Skeletal muscle satellite cell (primary cell): ENCODE results near the gene CYB561D2.

ENCODE experiments used
- H3K27me3 ChIP-seq: 2 replicates; pipeline ENCODE4 v1.7.0; 2013; ENCODE audit warnings: low read length; ENCODE audit not compliant: control insufficient read depth, insufficient read depth
- H3K36me3 ChIP-seq: 2 replicates; pipeline ENCODE4 v1.7.0; 2013; ENCODE audit warnings: mild to moderate bottlenecking, control low read depth, low read length; ENCODE audit not compliant: insufficient read depth
- H3K4me1 ChIP-seq: 2 replicates; pipeline ENCODE4 v1.7.0; 2013; ENCODE audit warnings: low read length; ENCODE audit not compliant: control insufficient read depth, insufficient read depth
- H3K4me2 ChIP-seq: 2 replicates; pipeline ENCODE4 v1.7.0; 2013; ENCODE audit warnings: mild to moderate bottlenecking, low read length
- H3K4me3 ChIP-seq: 2 replicates; pipeline ENCODE4 v1.7.0; 2013; ENCODE audit warnings: low read length
- H3K9ac ChIP-seq: 2 replicates; pipeline ENCODE4 v1.7.0; 2013; ENCODE audit warnings: mild to moderate bottlenecking, low read depth, low read length, moderate library complexity
- H3K9me3 ChIP-seq: replicated peaks from 2 replicates; pipeline ENCODE4 v1.7.0; 2013; ENCODE audit warnings: mild to moderate bottlenecking, control low read depth, low read length

The CYB561D2 gene

DNA sequence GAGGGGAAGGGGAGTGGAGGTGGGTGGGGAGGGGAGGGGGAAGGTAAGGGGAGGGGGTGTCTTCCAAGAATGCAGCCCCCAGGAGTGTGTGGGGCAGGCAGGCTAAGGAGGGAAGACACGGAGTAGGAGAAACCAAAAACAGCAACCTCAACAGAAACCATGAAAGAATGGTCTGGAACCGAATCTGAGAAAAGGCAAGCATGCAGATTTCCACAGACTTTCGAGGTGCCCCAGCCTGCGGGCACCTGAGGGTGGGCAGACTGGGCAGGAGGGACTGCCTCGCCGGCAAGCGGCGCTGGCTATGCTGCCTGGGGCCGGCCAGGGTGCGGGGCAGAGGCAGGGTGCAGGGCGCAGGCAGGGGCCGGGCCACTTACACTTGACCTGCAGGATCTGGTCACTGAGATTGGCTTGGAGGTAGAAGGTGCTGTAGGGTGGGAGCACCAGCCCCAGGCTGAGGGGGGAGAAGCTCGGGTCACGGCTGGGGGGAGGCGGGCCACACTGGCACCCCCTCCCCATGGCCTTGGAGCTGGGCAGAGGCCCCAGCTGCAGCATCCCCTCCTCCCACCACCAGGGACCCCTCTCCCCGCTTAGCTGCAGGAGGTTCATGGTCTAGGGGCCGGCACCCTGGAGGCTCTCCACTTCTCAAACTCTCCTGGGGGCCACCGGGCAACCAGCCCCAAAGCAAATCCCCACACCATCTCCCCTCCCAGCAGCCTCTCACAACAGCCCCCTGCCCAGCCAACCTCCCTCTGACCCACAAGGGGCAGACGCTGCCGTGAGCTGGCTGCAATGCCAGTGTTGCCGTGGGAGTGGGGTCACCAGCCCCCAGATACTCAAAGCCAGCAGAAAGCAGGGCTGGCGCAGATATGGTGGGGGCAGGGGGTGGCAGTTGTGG lies 23.9 kb downstream of the CYB561D2 start:
- H3K4me1 ChIP-seq: no peaks in the 10 kb centered on the region
- H3K9me3 ChIP-seq: no peaks in the 10 kb centered on the region
- H3K27me3 ChIP-seq: peaks cover 17% of the 10 kb centered on the region
- no peak overlapping the region for H3K4me2 ChIP-seq
- no peak overlapping the region for H3K9ac ChIP-seq
- no peaks in the 10 kb centered on the region for H3K36me3 ChIP-seq
- no peak overlapping the region for H3K4me3 ChIP-seq

DNA sequence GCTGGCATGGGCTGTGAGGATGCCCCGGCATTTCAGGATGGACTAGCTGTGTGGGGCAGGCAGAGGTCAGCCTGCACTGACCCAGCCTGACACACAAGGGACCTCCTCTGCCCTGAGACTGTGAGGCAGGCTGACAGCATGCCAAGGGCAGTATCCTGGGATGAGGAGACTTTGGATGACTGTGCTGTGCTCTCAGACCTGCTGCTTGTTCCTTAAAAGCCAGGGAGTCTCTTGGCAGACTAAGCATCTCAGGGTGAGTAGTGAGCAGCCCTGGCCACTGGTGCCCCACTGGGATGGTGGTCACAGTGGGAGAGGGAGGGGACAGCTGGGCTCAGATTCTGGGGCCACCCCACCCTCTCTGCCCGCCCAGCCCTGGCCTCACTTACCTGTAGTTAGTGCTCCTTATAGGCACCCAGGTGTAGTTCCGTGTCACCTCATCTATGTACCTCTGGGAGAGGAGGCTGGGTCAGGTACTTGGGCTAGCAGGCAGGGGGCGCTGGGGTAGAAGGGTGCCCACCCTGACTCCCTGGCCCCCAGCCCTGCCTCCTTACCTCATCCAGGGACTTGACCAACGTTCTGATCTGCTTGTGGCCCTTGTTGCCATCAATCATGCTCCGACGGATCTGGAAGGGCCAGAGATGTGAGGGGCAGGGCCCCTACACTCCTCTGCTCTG lies 24.7 kb downstream of the CYB561D2 start:
- Histone ChIP-seq H3K9ac (no peak overlapping the region), H3K27me3 (peaks cover 17% of the 10 kb centered on the region), H3K4me1 (no peaks in the 10 kb centered on the region), H3K36me3 (no peaks in the 10 kb centered on the region), H3K4me2 (no peak overlapping the region), H3K9me3 (no peaks in the 10 kb centered on the region), H3K4me3 (no peak overlapping the region)

DNA sequence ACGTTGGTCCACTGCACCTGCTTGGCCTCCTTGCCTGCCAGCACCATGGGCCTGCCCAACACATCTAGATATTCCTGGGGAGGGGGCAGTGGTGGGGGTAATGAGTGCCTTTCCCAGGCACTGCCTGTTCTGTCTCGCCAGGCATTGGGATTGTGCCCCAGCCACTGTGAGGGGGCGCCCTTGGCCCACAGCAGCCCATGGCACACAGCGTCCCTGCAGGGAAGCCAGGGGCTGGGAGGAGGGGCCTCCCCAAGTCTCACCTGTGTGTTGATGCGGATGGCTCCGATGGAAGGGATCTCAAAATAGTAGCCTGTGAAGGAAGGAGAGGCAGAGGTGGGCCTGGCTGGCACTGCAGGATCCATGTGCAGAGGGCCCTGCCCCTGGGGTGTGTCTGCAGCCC lies 27.4 kb downstream of the CYB561D2 start:
- Histone ChIP-seq H3K27me3 (peaks cover 9% of the 10 kb centered on the region), H3K9me3 (no peaks in the 10 kb centered on the region), H3K36me3 (no peaks in the 10 kb centered on the region), H3K4me2 (no peak overlapping the region), H3K4me1 (no peaks in the 10 kb centered on the region), H3K4me3 (no peak overlapping the region), H3K9ac (no peak overlapping the region)

DNA sequence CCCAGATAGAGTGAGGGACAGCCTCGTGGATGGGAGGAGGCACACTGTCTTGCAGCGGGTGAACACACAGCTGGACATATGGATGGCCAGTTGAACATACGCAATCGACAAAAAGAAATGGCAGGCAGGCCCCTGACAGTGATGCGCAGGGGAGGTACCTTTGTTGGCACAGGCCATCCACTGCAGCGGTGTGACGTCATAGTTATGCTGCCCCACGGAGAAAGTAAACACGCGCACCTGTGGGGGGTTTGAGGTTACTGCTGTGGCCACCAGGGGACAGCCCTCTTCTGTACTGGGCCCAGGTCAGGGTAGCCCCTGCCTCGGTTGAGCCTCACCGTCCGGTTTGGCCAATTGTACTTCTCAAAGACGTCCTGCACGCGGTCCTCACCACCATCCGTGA lies 28.1 kb downstream of the CYB561D2 start:
- Histone ChIP-seq H3K4me3 (no peak overlapping the region), H3K36me3 (no peaks in the 10 kb centered on the region), H3K27me3 (peaks cover 10% of the 10 kb centered on the region), H3K4me1 (no peaks in the 10 kb centered on the region), H3K9ac (no peak overlapping the region), H3K4me2 (no peak overlapping the region), H3K9me3 (no peaks in the 10 kb centered on the region)

DNA sequence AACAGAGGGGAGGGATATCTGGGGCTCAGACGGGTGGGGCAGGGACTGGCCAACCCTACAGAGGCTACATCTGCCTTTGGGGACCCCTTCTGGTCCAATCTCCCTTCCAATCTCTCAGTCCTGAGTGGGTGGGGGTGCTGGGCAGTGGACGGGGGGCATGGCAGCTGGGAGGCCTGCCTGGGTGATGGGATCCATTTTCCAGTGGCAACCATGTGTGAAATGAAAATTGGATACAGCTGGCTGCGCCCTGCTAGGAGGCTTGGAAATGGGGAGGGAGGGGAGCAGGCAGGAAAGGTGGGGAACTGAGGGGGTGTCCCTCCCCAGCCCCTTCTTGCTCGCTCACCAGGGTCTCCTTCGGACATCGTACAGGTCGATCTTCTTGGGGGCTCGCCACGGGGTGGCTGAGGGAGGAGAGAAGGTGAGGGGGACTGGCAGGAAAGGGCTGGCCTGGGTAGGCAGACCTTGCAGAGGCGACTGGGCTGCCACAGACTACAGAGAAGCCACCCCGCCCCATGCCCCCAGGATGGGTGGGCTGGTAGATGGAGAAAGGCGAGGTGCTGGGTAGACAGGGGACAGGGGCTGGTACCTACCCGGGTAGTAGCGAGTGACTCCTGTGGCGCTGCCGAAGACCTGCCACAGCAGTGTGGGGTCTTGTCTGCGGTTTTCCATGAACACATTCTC lies 29.9 kb downstream of the CYB561D2 start:
- peaks cover 11% of the 10 kb centered on the region for H3K27me3 ChIP-seq
- no peak overlapping the region for H3K4me3 ChIP-seq
- no peaks in the 10 kb centered on the region for H3K4me1 ChIP-seq
- H3K36me3 ChIP-seq: no peaks in the 10 kb centered on the region
- H3K9me3 ChIP-seq: no peaks in the 10 kb centered on the region
- H3K4me2 ChIP-seq: no peak overlapping the region
- H3K9ac ChIP-seq: no peak overlapping the region

DNA sequence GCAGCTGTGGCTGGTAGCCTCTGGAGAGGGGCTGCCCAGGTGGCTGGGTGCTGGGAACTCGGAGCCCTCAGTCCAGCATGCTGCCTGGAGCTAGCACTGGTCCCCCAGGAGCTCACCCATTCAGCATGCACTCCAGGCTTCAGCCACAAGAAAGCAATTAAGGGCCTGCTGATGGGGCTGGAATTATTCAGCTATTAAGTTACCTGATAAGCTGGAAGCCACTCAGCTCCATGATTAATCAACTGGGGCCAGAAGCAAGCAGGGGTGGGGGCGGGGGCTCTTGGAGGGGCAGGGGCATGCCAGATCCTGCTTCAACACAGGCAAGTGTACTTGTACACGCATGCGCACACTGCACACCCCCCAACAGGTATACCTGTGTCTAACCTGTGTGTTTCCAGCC lies 30.7 kb downstream of the CYB561D2 start:
- Histone ChIP-seq H3K4me1 (no peaks in the 10 kb centered on the region), H3K4me2 (no peak overlapping the region), H3K36me3 (no peaks in the 10 kb centered on the region), H3K9me3 (no peaks in the 10 kb centered on the region), H3K4me3 (no peak overlapping the region), H3K9ac (no peak overlapping the region), H3K27me3 (peaks cover 11% of the 10 kb centered on the region)

DNA sequence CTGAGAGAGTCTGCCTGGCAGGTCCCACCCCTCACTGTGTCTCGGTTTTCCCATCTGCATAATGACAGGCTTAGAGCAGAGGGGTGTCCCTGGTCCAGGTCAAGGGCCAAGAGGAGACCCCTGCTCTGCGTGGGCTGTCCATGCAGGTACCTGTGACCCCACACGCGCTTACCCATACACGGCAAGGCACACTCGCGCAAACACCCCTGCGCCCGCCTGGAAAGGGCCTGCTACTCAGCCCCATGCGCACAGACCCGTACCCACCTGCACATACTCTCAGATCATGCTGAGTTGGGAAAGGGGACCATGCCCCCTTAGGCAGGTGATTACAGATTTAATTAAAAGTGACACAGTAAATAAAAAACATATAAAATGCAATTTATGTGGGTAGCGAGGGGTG lies 32.1 kb downstream of the CYB561D2 start:
- H3K36me3 ChIP-seq: no peaks in the 10 kb centered on the region
- H3K9me3 ChIP-seq: no peaks in the 10 kb centered on the region
- no peak overlapping the region for H3K4me2 ChIP-seq
- H3K4me3 ChIP-seq: no peak overlapping the region
- H3K4me1 ChIP-seq: no peaks in the 10 kb centered on the region
- H3K9ac ChIP-seq: no peak overlapping the region
- H3K27me3 ChIP-seq: peaks cover 22% of the 10 kb centered on the region

GRCh38 chr3:50383750-50384149 lies 33.1 kb downstream of the CYB561D2 start:
- Histone ChIP-seq H3K9ac (no peak overlapping the region), H3K4me1 (no peaks in the 10 kb centered on the region), H3K27me3 (peaks cover 32% of the 10 kb centered on the region), H3K9me3 (no peaks in the 10 kb centered on the region), H3K4me2 (no peak overlapping the region), H3K4me3 (no peak overlapping the region), H3K36me3 (no peaks in the 10 kb centered on the region)

GRCh38 chr3:50385754-50386153 lies 35.1 kb downstream of the CYB561D2 start:
- no peak overlapping the region for H3K4me2 ChIP-seq
- peaks cover 46% of the 10 kb centered on the region for H3K27me3 ChIP-seq
- H3K36me3 ChIP-seq: no peaks in the 10 kb centered on the region
- H3K4me3 ChIP-seq: no peak overlapping the region
- no peaks in the 10 kb centered on the region for H3K4me1 ChIP-seq
- H3K9me3 ChIP-seq: no peaks in the 10 kb centered on the region
- no peak overlapping the region for H3K9ac ChIP-seq

DNA sequence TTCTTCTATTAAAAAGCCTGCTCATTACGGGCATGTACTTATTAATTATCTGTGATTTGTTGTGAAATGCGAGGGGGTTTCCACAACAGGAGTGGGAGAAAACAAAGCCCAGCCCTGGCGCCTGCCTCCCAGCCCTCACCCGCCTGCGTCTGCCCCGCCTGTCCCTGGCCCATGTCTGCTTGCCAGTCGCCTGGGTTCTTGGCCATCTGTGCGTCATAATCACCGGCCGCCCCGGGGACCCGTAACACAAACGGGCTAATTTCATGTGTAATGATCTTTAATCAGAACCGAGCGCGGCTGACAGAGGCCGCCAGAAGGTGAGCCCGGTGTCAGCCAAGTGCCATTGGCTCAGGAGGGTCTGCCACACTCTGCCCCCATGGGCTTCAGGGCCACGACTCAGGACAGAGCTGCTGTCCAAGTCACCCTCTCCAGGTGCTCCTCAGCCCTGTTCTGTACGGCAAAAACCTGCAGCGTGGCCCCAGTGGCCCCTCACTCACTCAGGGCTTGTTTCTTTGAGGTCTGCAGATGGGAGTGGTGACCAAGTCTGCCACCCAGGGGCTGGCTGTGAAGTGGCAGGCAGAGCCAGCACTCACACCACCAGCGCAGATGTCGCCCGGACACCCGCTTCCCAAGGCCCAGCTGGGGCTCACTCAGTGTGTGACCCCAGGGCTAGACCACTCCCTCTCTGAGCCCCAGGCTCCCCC lies 37.5 kb downstream of the CYB561D2 start:
- Histone ChIP-seq H3K4me1 (no peaks in the 10 kb centered on the region), H3K4me3 (no peak overlapping the region), H3K9me3 (no peaks in the 10 kb centered on the region), H3K9ac (no peak overlapping the region), H3K36me3 (no peaks in the 10 kb centered on the region), H3K27me3 (peaks cover 64% of the 10 kb centered on the region), H3K4me2 (no peak overlapping the region)

- H3K4me3 ChIP-seq: no peak overlapping the region
- no peaks in the 10 kb centered on the region for H3K36me3 ChIP-seq
- peaks cover 67% of the 10 kb centered on the region for H3K27me3 ChIP-seq
- no peaks in the 10 kb centered on the region for H3K4me1 ChIP-seq
- H3K9ac ChIP-seq: no peak overlapping the region
- no peaks in the 10 kb centered on the region for H3K9me3 ChIP-seq
- no peak overlapping the region for H3K4me2 ChIP-seq
These were observed 38.2 kb downstream of the CYB561D2 start for GRCh38 chr3:50388720-50389413.
